OCI-LY3 (cell line): ENCODE results near the gene SLC32A1.
A peak's percentile ranks its signal among the peaks of the same experiment; 100 is the strongest.

ENCODE experiments used
- H2AFZ ChIP-seq: fragments of 200-600, 300-600 bp; shearing (Covaris generic); 2 replicates; pipeline ENCODE4 v1.6.0; 2014; ENCODE audit warnings: antibody characterized with exemption, low read depth, low read length
- H3K27ac ChIP-seq: fragments of 200-600, 300-600 bp; sonication (generic); 2 replicates; pipeline ENCODE4 v1.5.1; 2014; ENCODE audit warnings: mild to moderate bottlenecking, low read length, moderate library complexity, mixed read lengths
- H3K27me3 ChIP-seq: fragments of 200-600, 300-600 bp; sonication (generic); 2 replicates; pipeline ENCODE4 v1.6.1; 2014; ENCODE audit warnings: low read depth, low read length, mixed read lengths
- H3K36me3 ChIP-seq: fragments of 200-600, 300-600 bp; sonication (generic); replicated peaks from 2 replicates; pipeline ENCODE3; 2014; ENCODE audit warnings: low read depth, low read length, mixed read lengths
- H3K4me1 ChIP-seq: fragments of 300-600, 200-600 bp; sonication (generic); 2 replicates; pipeline ENCODE4 v1.6.1; 2014; ENCODE audit warnings: low read length, mixed read lengths
- H3K4me2 ChIP-seq: fragments of 200-600, 300-600 bp; sonication (generic); 2 replicates; pipeline ENCODE4 v1.6.1; 2014; ENCODE audit warnings: low read length, mixed read lengths
- H3K4me3 ChIP-seq: fragments of 300-600, 200-600 bp; sonication (generic); 2 replicates; pipeline ENCODE4 v1.5.1; 2014; ENCODE audit warnings: antibody characterized with exemption, mild to moderate bottlenecking, low read length, moderate library complexity
- H3K79me2 ChIP-seq: fragments of 300-600, 200-600 bp; shearing (Covaris generic); 2 replicates; pipeline ENCODE4 v1.6.1; 2014; ENCODE audit warnings: mild to moderate bottlenecking, low read length, mixed read lengths
- H3K9ac ChIP-seq: fragments of 300-600, 200-600 bp; shearing (Covaris generic); 2 replicates; pipeline ENCODE4 v1.6.0; 2014; ENCODE audit warnings: mild to moderate bottlenecking, low read length, moderate library complexity
- H3K9me3 ChIP-seq: fragments of 200-600, 300-600 bp; shearing (Covaris generic); 2 replicates; pipeline ENCODE4 v1.6.1; 2014; ENCODE audit warnings: low read length, mixed read lengths; ENCODE audit not compliant: insufficient read depth
- H4K20me1 ChIP-seq: fragments of 200-600, 300-600 bp; sonication (generic); 2 replicates; pipeline ENCODE4 v1.6.1; 2016; ENCODE audit warnings: low read length, mixed read lengths; ENCODE audit not compliant: insufficient read depth
- CTCF ChIP-seq: fragments of 200-600, 300-600 bp; sonication (generic); IDR thresholded peaks from 2 replicates; pipeline ENCODE4 v1.5.1; 2014; ENCODE audit warnings: antibody characterized with exemption, low read length, low read depth
- EZH2phosphoT487 ChIP-seq: fragments of 200-600 bp; shearing (Covaris generic); IDR thresholded peaks from 2 replicates; pipeline ENCODE4 v1.6.1; 2018; ENCODE audit warnings: antibody characterized with exemption, mixed run types, low read depth

Gene SLC32A1

GRCh38 chr20:38725148-38725901, 1.0 kb downstream of the SLC32A1 start:
- H3K27me3 ChIP-seq, result peaks cover 34% of the 10 kb centered on the region
- H2AFZ ChIP-seq, result no peak overlapping the region
- no peak overlapping the region for H3K4me2 ChIP-seq
- TF ChIP-seq EZH2phosphoT487 (no peak), CTCF (no peak)
- no peak overlapping the region for H3K27ac ChIP-seq
- no peaks in the 10 kb centered on the region for H3K9me3 ChIP-seq
- no peaks in the 10 kb centered on the region for H3K36me3 ChIP-seq
- no peak overlapping the region for H3K4me3 ChIP-seq
- H4K20me1 ChIP-seq, result no peaks in the 10 kb centered on the region
- H3K79me2 ChIP-seq, result no peaks in the 10 kb centered on the region
- no peak overlapping the region for H3K9ac ChIP-seq
- no peaks in the 10 kb centered on the region for H3K4me1 ChIP-seq

- Histone ChIP-seq H3K4me2 (no peak overlapping the region), H3K36me3 (no peaks in the 10 kb centered on the region), H3K27ac (no peak overlapping the region), H3K4me3 (no peak overlapping the region), H3K9me3 (no peaks in the 10 kb centered on the region), H3K4me1 (peaks cover under 1% of the 10 kb centered on the region; the same call in 1 of the 2 replicates), H3K79me2 (no peaks in the 10 kb centered on the region), H3K9ac (no peak overlapping the region), H2AFZ (no peak overlapping the region), H3K27me3 (peaks cover 30% of the 10 kb centered on the region), H4K20me1 (no peaks in the 10 kb centered on the region)
- TF ChIP-seq CTCF, result peak; percentile 34; the same call in 1 of the 2 replicates
- TF ChIP-seq EZH2phosphoT487, result no peak
Measured at GRCh38 chr20:38725931-38726803, 1.9 kb downstream of the SLC32A1 start.

DNA sequence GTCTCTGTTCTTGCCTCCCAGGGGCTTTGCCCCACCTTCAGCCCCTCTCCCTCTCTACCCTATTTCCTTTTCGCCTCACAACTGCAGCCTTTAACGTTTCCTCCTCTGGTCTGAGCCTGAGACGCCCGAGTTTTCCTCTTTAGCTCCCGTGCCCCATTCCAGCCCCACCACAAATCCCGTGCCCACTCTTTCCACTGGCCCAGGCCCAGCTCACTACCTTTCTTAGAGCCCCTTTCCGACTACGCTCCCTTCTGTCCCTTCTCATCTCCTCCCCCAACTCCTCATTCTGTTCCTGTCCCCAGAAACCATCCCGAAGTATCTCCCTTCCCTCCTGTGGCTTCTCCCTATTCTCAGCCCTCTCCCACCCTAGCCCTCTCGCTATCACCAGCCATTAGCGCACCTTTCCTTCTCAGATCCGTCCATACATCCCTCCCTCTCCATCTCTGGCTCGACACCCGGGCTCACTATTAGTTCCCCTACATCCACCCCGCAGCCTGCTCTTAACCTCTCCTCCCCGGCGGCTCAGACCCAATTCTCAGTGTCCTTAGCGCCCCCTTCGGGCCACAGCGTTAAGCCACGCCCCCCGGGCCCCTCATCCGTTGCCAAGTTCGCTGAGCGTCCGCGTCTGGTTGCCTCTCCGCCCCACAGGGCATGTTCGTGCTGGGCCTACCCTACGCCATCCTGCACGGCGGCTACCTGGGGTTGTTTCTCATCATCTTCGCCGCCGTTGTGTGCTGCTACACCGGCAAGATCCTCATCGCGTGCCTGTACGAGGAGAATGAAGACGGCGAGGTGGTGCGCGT, 2.7 kb downstream of the SLC32A1 start:
- Histone ChIP-seq H3K9me3 (no peaks in the 10 kb centered on the region), H3K79me2 (no peaks in the 10 kb centered on the region), H3K4me3 (no peak overlapping the region)

More for the DNA sequence above, 2.7 kb downstream of the SLC32A1 start:
- Histone ChIP-seq H3K4me1 (peaks cover 3% of the 10 kb centered on the region; the same call in 1 of the 2 replicates), H3K36me3 (no peaks in the 10 kb centered on the region), H2AFZ (no peak overlapping the region), H3K27ac (no peak overlapping the region), H3K4me2 (no peak overlapping the region), H3K27me3 (peaks cover 28% of the 10 kb centered on the region), H4K20me1 (no peaks in the 10 kb centered on the region), H3K9ac (no peak overlapping the region)
- TF ChIP-seq CTCF (peak; percentile 32), EZH2phosphoT487 (no peak)
